Activated CD4-positive, alpha-beta T cell treated with anti-CD3 and anti-CD28 coated beads, Interleukin-2, amount 50 U/mL, for 48 hours (primary cell): ENCODE data around the gene OTOP2.
"Not testable (repeated sequence)": the region's sequence is repeated elsewhere in the genome, so short reads cannot be mapped to it uniquely, and the experiment has no call there.

ENCODE experiments used
- DNase-seq, 2 experiments: peaks; one replicate each; pipeline ENCODE4 v3.0.0-alpha.2; 2020

Gene OTOP2

DNA sequence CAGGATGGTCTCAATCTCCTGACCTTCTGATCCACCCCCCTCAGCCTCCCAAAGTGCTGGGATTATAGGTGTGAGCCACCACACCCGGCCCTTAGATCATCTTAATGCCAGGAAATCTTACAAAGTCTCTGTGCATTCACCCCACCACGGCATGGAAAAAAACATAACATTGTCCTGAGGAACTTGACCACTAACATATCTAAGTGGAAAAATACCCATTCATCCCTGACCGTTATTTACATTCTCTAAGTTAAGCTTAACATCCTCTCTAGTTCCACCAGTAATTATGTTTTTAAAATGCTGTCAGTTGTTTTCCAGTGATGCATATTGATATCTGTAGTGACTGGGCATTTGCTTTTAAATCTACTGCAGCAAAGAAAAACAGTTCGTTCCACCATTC, 51.9 kb downstream of the OTOP2 start:
- DNase-seq = no peak

DNA sequence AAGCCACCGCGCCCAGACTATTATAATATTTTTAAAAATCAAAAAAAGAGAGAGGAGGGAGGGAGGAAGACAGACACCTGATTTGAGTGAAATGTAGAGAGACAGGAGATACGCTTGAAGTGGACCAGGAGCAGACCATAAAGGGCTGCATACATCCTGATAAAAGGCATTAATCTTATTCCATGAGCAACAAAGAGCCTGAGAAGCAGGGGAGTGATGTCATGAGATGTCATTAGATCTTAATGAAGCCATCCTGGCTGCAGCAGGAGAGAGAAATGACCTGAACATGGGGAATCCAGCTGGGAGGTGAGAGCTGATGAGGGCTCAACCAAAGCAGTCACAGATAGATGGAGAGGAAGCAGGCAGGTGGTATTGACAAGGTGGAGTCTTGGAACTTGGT, 53.7 kb downstream of the OTOP2 start:
- no peak for DNase-seq

DNA sequence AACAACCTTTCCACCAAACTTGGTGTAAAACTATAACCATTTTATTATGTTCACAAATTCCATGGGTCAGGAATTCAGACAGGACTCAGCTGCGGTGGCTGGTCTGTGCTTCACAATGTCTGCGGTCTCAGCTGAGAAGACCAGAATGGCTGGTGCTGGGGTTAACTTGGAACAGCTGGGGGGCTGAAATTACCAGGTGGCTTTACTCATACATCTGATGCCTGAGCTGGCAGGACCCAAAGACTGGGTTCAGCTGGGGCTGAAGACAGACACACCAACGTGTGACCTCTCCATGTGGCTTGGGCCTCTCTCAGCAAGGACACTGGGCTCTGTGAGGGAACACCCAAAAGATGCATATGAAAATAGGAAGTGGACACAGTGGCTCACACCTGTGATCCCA, 54.2 kb downstream of the OTOP2 start:
- no peak for DNase-seq

DNA sequence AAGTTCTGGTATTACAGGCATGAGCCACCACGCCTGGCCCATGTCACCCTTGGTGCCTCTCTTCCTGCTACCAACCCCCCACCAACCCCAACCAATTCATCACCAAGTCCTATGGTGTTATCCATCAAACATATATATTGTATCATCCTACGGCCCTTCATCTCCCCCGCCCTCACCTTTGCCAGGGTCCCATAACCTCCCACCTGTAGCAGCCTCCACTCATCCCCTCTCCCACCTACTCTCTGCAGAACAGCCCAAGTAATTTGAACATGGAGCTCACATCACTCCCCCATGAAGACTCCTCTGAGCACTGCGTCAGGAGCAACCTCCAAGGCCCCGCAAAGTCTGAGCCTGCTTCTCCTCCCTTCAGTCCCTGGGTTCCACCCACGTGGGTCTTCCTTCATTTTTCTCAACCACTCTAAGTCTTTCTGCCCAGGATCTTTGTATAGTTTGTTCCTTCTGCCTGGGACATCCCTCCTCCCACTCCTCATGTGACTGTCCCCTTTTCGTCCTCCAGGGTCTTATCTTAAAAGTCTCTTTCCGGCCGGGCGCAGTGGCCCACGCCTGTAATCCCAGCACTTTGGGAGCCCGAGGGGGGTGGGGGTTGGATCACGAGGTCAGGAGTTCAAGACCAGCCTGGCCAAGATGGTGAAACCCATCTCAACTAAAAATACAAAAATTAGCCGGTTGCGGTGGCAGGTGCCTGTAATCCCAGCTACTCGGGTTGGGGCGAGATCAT, 55.5 kb downstream of the OTOP2 start:
- no peak for DNase-seq

DNA sequence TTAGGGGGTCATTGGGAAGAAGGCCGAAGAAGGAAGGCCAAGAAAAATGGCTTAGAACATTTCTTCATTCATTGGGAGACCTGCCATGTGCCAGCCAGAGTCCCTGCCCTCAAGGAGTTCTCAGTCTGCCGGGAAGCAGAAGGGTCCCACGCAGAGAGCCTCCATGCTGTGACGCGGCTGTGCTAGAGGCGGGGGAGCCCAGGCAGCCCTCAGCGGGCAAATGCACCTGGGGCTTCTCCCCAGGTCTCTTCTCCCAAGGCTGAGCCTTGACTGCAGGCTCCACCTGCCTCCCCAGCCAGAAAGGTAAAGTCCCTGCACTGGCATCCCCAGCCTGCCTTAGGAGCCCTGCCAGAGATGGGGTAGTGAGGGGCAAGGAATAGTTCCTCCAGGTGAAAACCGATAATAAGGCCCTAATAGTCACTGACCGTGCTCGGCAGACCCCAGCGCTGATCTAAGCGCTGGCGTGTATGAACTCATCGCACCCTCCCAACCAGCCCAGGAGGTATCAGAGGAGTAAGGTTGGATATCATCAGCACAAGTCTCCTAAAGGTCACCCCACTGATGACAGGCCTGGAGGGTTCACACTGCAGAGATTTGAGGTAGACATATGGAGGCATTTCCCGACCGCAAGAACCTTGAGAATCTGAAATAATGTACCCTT, 57.4 kb downstream of the OTOP2 start:
- no peak for DNase-seq

DNA sequence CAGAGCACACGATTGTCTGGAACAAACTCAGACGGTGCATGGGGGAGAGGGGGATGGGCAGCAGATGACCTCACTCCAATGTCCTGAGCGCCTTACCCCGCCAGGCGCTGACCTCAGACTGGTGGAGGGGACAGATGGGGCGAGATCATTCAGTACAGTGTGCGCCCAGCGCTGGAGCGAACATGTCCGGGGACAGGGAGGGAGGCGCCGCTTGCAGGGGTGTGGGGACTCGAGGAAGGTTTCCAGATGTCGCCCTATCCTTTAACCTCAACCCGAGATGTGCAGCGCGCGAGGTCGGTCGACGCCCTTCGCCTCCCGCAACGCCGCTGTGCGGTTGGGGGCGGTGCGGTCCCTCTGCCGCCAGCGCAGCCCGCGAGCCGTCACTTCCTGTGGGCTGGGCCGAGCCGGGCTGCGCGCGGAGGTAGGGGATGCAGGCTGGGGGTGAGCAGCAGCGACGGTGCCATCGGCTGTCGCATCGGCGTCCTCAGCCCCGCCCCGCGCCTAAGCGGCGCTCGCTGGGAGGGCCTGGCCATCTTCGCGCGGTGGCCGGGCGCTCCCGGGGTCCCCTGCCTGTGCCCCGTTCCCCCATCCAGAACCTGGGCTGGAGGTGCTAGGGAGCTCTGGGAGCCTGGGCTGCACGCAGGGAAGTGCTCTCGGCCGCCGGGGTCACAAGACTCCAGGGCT, 58.0 kb downstream of the OTOP2 start:
- DNase-seq = peak; percentile 79 to 82

GRCh38 chr17:74982663-74983313, 58.7 kb downstream of the OTOP2 start:
- not testable (repeated sequence) for DNase-seq
